HG03442 (cell line): ENCODE measurements around the gene ATG3.
"Not testable (repeated sequence)": the region's sequence is repeated elsewhere in the genome, so short reads cannot be mapped to it uniquely, and the experiment has no call there.

Experiments
- ATAC-seq: cut with Tn5 transposase; IDR thresholded peaks from one replicate; pipeline ENCODE4 v1.9.1; 2021; ENCODE audit warnings: mild to moderate bottlenecking, moderate library complexity; ENCODE audit not compliant: unreplicated experiment

The ATG3 gene

GRCh38 chr3:112564247-112564939 is 2.6 kb upstream of the ATG3 start:
- ATAC-seq, result not testable (repeated sequence)

GRCh38 chr3:112561484-112561733 is 353 bp downstream of the ATG3 start:
- peak; percentile 42 for ATAC-seq

- ATAC-seq, result peak; percentile 5
Observed at GRCh38 chr3:112560721-112561483, 860 bp downstream of the ATG3 start.

- no peak for ATAC-seq
Observed at GRCh38 chr3:112560307-112560706, 1.5 kb downstream of the ATG3 start.

GRCh38 chr3:112557976-112558375 is 3.8 kb downstream of the ATG3 start:
- no peak for ATAC-seq

GRCh38 chr3:112555535-112556170 is 6.1 kb downstream of the ATG3 start:
- ATAC-seq, result no peak

GRCh38 chr3:112550859-112551258 is 10.9 kb downstream of the ATG3 start:
- ATAC-seq, result no peak

GRCh38 chr3:112546216-112546759 is 15.5 kb downstream of the ATG3 start:
- ATAC-seq, result no peak

- peak; percentile 94 for ATAC-seq
Observed at GRCh38 chr3:112539825-112540650, 21.7 kb downstream of the ATG3 start.

GRCh38 chr3:112531358-112531781 is 30.4 kb downstream of the ATG3 start:
- no peak for ATAC-seq

GRCh38 chr3:112530573-112530972 is 31.2 kb downstream of the ATG3 start:
- no peak for ATAC-seq

- ATAC-seq, result not testable (repeated sequence)
Observed at GRCh38 chr3:112524127-112524526, 37.6 kb downstream of the ATG3 start.

GRCh38 chr3:112519424-112520001 is 42.2 kb downstream of the ATG3 start:
- ATAC-seq, result peak; percentile 46

GRCh38 chr3:112518970-112519369 is 42.8 kb downstream of the ATG3 start:
- ATAC-seq, result not testable (repeated sequence)

- peak; percentile 100 for ATAC-seq
Observed at GRCh38 chr3:112514527-112515128, 47.1 kb downstream of the ATG3 start.

GRCh38 chr3:112512320-112512719 is 49.4 kb downstream of the ATG3 start:
- no peak for ATAC-seq

GRCh38 chr3:112508860-112509259 is 52.9 kb downstream of the ATG3 start:
- no peak for ATAC-seq

- no peak for ATAC-seq
Observed at GRCh38 chr3:112508261-112508660, 53.5 kb downstream of the ATG3 start.

GRCh38 chr3:112505907-112506306 is 55.9 kb downstream of the ATG3 start:
- no peak for ATAC-seq

- no peak for ATAC-seq
Observed at GRCh38 chr3:112504123-112504522, 57.6 kb downstream of the ATG3 start.
